Breast epithelium (tissue), 3 donors: ENCODE measurements around the gene GCG.

ENCODE experiments used
- CTCF ChIP-seq, 3 donors: fragments of 450-650 bp; IDR thresholded peaks; one replicate each; pipeline ENCODE4 v1.5.1; 2016 to 2017; ENCODE audit warnings: antibody characterized with exemption in 3 of 3, mild to moderate bottlenecking in 3 of 3, moderate library complexity in 3 of 3
- POLR2A ChIP-seq: fragments of 450-650 bp; IDR thresholded peaks from one replicate; pipeline ENCODE4 v1.6.1; 2016; ENCODE audit warnings: antibody characterized with exemption, mild to moderate bottlenecking, moderate library complexity
- POLR2AphosphoS5 ChIP-seq, 3 donors: sonication (generic); formaldehyde crosslinking; IDR thresholded peaks; one replicate each; pipeline ENCODE4 v1.6.1; 2017; ENCODE audit warnings: antibody characterized with exemption in 3 of 3

- TF ChIP-seq CTCF (IDR thresholded peaks at IDR 0.05) (no peak), POLR2A (no peak), POLR2AphosphoS5 (IDR thresholded peaks at IDR 0.05) (no peak)
Measured at GRCh38 chr2:162164802-162165201, 12.8 kb upstream of the GCG start.
